ENCODE results near the gene ESPN. TPM values are rescaled to one million over a fixed set of nuclear protein-coding genes. Genes with fewer than 3 reads are reported as not detected.

ESPN gene
- polyA plus RNA-seq, 1 of the 3 experiments (the other 2 are of a cell fraction) = 0.33 TPM

GRCh38 chr1:6419397-6419803, 5.2 kb upstream of the ESPN start:
- POLR2A ChIA-PET = interaction anchor here (1.5 kb wide), 1 partner anchor 183 kb away, joined by 3 read pairs; the partner anchor contains the start of gene ICMT
- Histone ChIP-seq H3K27ac (ENCODE audit: low read depth in 2 of 2, low read length in 1 of 2) (no peak overlapping the region), H3K9me2 (no peaks in the 10 kb centered on the region), H3K4me3 (ENCODE audit: low read depth in 2 of 2, low read length in 1 of 2) (0 out of 4 replicates have a peak overlapping the region, but pooled peaks of 1 of the 2 experiments have one; percentile 12), H3K9ac (no peak overlapping the region), H2AFZ (ENCODE audit: low read depth) (no peak overlapping the region), H3K79me2 (ENCODE audit: insufficient read depth) (no peaks in the 10 kb centered on the region), H3F3A (replicated peaks; ENCODE audit: insufficient read depth) (no peaks in the 10 kb centered on the region), H3K4me1 (ENCODE audit: control insufficient read depth in 1 of 2, insufficient read depth in 2 of 2, low read depth in 1 of 2, low read length in 1 of 2) (peaks cover 6 to 18% of the 10 kb centered on the region in 2 experiments; a peak in 1 of 4 replicates), H3K9me3 (no peaks in the 10 kb centered on the region), H3K4me2 (peak overlapping the region; percentile 24; the same call in 1 of the 2 replicates), H3K36me3 (replicated peaks in 1 of 2; ENCODE audit: control insufficient read depth in 1 of 2, insufficient read depth in 2 of 2, low read length in 1 of 2) (no peaks in the 10 kb centered on the region), H3K27me3 (ENCODE audit: insufficient read depth) (peaks cover 23% of the 10 kb centered on the region), H4K20me1 (ENCODE audit: insufficient read depth) (no peaks in the 10 kb centered on the region)
- WGBS (ENCODE audit: low lambda C conversion rate) = no CpG with 5 or more reads among the region's 48 CpGs
- DNase-seq = peak; percentile 64
- CTCF ChIA-PET = interaction anchor here (1.0 to 16.1 kb wide), 9 partner anchors 11 to 173 kb away, joined by 3 to 290 read pairs (median 5); no protein-coding TSS in a partner anchor
- TF ChIP-seq RFX5 (IDR thresholded peaks at IDR 0.05; ENCODE audit: low read length) = no peak
- no peak for TF ChIP-seq POLR2AphosphoS5 (IDR thresholded peaks at IDR 0.05; ENCODE audit: low read depth, low read length)
- no peak for TF ChIP-seq IRF3 (IDR thresholded peaks at IDR 0.05; ENCODE audit: low read depth, low read length)
- TF ChIP-seq REST (IDR thresholded peaks at IDR 0.05; ENCODE audit: low read depth, low read length) = no peak
- no peak for TF ChIP-seq GABPA (IDR thresholded peaks at IDR 0.05; ENCODE audit: low read depth)
- TF ChIP-seq, protein P1, sequence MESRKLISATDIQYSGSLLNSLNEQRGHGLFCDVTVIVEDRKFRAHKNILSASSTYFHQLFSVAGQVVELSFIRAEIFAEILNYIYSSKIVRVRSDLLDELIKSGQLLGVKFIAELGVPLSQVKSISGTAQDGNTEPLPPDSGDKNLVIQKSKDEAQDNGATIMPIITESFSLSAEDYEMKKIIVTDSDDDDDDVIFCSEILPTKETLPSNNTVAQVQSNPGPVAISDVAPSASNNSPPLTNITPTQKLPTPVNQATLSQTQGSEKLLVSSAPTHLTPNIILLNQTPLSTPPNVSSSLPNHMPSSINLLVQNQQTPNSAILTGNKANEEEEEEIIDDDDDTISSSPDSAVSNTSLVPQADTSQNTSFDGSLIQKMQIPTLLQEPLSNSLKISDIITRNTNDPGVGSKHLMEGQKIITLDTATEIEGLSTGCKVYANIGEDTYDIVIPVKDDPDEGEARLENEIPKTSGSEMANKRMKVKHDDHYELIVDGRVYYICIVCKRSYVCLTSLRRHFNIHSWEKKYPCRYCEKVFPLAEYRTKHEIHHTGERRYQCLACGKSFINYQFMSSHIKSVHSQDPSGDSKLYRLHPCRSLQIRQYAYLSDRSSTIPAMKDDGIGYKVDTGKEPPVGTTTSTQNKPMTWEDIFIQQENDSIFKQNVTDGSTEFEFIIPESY (IDR thresholded peaks at IDR 0.05; ENCODE audit: borderline replicate concordance, low read depth) = no peak

DNA sequence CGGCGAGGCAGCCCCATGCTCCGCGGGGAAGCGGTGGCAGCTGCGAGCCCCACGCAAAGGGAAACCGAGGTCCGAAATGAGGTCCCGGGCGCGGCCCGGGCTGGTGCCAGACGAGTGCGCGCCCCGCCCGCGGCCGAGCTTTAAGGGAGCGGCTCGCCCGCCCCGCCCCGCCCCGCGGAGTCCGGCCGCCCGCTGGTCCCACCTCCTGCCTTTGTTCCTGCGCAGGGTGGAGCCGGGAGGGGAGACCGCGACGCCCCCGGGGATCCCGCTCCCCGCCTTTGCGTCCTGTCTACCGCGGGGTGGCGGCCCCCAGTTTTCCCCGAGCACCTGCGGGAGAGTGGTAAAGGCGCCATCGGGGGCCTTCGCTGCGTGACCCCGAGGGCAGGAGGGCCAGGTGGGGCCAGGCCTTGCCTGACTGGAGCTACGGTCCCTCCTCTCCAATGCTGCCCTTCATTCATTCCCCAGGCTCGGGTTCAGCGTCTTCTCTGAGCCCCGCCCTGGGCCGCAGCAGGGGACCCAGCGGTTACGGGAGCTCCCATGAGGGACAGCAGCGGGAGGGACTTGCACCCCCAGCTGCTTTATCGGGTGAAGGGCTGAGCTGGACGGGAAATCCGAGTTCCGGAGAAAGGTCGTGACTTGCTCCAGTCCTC, 4.6 kb upstream of the ESPN start, which contains the start of gene HES2:
TSS of gene HES2 (minus strand) at position 116 of the 650 bp plus-strand sequence. CDS start at position 17, 99 bp downstream.
- Histone ChIP-seq H3K27me3 (ENCODE audit: insufficient read depth) (peaks cover 26% of the 10 kb centered on the region), H3K36me3 (replicated peaks in 1 of 2; ENCODE audit: control insufficient read depth in 1 of 2, insufficient read depth in 2 of 2, low read length in 1 of 2) (no peaks in the 10 kb centered on the region), H3K9me3 (no peaks in the 10 kb centered on the region), H3K79me2 (ENCODE audit: insufficient read depth) (no peaks in the 10 kb centered on the region), H4K20me1 (ENCODE audit: insufficient read depth) (no peaks in the 10 kb centered on the region), H3K4me3 (ENCODE audit: low read depth in 2 of 2, low read length in 1 of 2) (0 out of 4 replicates have a peak within 1 kb of the TSS, but pooled peaks of 1 of the 2 experiments have one; percentile 12), H3K27ac (ENCODE audit: low read depth in 2 of 2, low read length in 1 of 2) (no peak within 1 kb of the TSS), H3K9ac (no peak within 1 kb of the TSS), H3K4me2 (peak within 1 kb of the TSS; percentile 24; the same call in 1 of the 2 replicates), H2AFZ (ENCODE audit: low read depth) (no peak within 1 kb of the TSS), H3F3A (replicated peaks; ENCODE audit: insufficient read depth) (no peaks in the 10 kb centered on the region), H3K9me2 (no peaks in the 10 kb centered on the region), H3K4me1 (ENCODE audit: control insufficient read depth in 1 of 2, insufficient read depth in 2 of 2, low read depth in 1 of 2, low read length in 1 of 2) (peaks cover 6 to 18% of the 10 kb centered on the region in 2 experiments; a peak in 1 of 4 replicates)
- ChIA-PET POLR2A (interaction anchor here (1.5 kb wide), 1 partner anchor 184 kb away, joined by 3 read pairs; the partner anchor contains the start of gene ICMT), CTCF (interaction anchor here (1.0 to 16.1 kb wide), 10 partner anchors 11 to 182 kb away, joined by 3 to 290 read pairs (median 5); no protein-coding TSS in a partner anchor)
- DNase-seq = peak; percentile 61
- no peak for TF ChIP-seq IRF3 (IDR thresholded peaks at IDR 0.05; ENCODE audit: low read depth, low read length)
- no peak for TF ChIP-seq JUND (IDR thresholded peaks at IDR 0.05)
- no peak for TF ChIP-seq NFIC (IDR thresholded peaks at IDR 0.05; ENCODE audit: borderline replicate concordance)
- TF ChIP-seq NRF1 (IDR thresholded peaks at IDR 0.05; ENCODE audit: low read depth, low read length) = no peak
- TF ChIP-seq POLR2AphosphoS5 (IDR thresholded peaks at IDR 0.05; ENCODE audit: low read depth, low read length) = no peak
- TF ChIP-seq GATA2 (CRISPR knock-in tag; IDR thresholded peaks at IDR 0.05) = no peak
- TF ChIP-seq TEAD4 (IDR thresholded peaks at IDR 0.05; ENCODE audit: borderline replicate concordance, insufficient read depth) = no peak
- no peak for TF ChIP-seq RFX5 (IDR thresholded peaks at IDR 0.05; ENCODE audit: low read length)
- no peak for TF ChIP-seq CHD2 (IDR thresholded peaks at IDR 0.05; ENCODE audit: low read length, partially characterized antibody)
- TF ChIP-seq CTCF (IDR thresholded peaks at IDR 0.05) = no peak
- 6% methylated on average over 3 of the region's 62 CpGs for WGBS (ENCODE audit: low lambda C conversion rate)

Data from SK-N-SH (cell line).